GM23248 (cell line): Measurements from ENCODE around the gene FBLIM1.

Experiments
- EZH2 ChIP-seq: fragments of 200-600 bp; sonication (generic); IDR thresholded peaks from 2 replicates; pipeline ENCODE4 v1.6.1; 2018; ENCODE audit warnings: antibody characterized with exemption, mild to moderate bottlenecking; ENCODE audit not compliant: insufficient read depth, poor library complexity, severe bottlenecking
- EZH2phosphoT487 ChIP-seq: fragments of 200-600 bp; sonication (generic); IDR thresholded peaks from 2 replicates; pipeline ENCODE4 v1.6.1; 2018; ENCODE audit warnings: antibody characterized with exemption, moderate library complexity, mild to moderate bottlenecking, low read depth; ENCODE audit not compliant: insufficient read depth

DNA sequence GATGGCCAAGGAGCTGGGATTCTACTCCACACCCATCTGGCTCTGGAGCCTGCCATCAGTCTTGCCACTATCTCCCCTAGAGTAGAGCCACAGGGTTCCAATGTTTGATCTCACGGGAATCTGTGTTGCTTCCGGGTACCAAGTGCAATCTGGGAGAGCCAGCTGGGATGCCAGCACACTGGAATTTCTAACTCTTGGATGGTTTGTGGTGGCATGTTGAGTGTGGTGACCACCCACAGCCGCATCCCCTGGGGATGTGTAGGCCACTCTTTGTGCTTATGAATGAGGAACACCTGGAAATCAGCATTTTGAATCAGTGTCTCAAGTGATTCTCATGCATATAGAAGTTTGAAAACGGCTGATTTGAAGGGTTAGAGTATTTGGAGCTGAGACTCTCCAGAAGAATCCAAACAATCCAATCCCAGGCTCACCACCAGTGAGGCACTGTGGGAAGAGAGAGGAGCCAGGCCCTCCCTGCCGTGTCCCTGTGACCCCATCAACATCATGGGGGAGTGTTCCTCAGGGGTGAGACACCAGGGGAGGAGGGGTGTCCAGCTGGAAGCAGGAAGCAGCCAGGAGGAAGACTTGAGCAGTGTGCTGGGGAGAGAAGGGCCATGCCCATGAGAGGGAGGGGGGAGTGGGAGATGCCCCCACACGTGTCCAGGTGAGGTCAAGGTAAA is 13.4 kb downstream of the FBLIM1 start:
- TF ChIP-seq EZH2phosphoT487 (no peak), EZH2 (no peak)
